C1 segment of cervical spinal cord (tissue), 14 donors: ENCODE measurements around the gene SLC66A2.

Experiments
- DNase-seq, 14 donors: peaks; one replicate each; lab custom pipeline; 2025; lab: John Stamatoyannopoulos, UW

The SLC66A2 gene

GRCh38 chr18:79938196-79938595 lies 13.3 kb downstream of the SLC66A2 start:
- no peak for DNase-seq

DNA sequence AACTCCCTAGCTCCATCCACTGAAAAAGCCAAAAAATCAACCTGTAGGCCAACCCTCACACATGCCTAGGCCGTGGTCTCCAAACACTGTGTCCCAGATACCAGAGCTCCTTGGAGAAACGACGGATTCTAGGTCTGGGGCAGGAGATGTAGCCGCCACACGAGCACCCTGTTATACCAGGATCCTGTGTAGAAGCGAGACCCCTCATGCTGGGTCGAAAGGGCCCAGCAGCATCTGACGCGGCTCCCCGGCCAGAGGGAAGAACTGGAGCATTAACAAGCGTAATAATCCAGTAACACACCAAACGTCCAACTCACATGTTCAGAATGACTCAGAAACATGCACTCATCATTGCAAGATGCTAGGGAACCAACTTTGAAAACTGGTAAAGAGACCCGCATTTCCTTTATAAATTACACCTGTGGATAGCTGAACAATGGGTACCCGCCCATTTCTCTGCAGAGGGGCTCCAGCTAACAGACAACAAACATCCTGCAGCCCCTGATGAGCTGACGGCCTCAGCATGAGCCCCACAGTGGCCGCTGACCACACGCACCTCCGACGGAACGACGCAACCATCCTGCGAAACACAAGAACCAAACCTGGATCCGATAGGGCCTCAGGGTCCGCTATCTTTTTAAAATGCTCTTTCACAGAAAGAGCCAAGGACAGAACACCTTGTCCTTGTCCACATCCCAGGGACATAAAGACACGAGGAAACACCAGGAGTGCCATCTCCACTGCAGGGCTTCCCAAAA lies 14.2 kb downstream of the SLC66A2 start:
- no peak for DNase-seq

GRCh38 chr18:79936641-79937040 lies 14.8 kb downstream of the SLC66A2 start:
- no peak for DNase-seq

DNA sequence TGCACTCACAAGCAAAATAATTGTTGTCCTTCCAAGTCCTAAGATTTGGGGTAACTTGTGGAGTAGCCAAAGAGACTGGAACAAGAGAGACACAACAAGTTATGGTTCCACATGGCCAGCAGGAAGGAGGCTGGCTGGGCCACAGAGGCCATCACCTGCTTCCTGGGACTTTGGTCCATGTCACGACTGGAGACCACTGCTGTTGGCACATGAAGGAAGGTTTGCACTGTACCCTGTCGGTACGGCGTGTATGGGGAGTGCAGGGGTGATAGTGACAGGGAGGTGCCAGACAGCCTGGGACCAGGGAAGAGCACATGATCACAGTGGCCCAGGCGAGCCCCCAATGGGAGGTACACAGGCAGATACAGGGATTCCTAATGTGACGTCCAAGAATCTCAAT lies 15.5 kb downstream of the SLC66A2 start:
- no peak for DNase-seq

DNA sequence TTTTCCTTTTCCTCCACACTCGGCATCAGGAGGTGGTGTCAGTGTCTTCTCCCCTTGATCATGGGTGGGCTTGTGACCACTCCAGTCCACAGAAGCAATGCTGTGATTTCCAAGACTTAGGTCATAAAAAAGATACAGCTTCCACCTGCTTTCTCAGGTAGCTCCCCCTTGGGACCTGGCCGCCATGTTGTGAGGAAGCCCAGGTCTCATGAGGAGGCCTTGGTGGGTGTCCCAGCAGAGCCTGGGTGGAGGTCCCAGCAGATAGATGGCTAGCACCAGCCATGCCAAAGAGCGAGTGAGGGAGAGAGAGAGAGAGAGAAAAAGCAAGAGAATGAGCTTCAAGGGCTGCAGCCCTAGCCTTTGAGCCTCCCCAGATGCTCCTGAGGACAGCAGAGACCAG lies 16.0 kb downstream of the SLC66A2 start:
- no peak for DNase-seq

DNA sequence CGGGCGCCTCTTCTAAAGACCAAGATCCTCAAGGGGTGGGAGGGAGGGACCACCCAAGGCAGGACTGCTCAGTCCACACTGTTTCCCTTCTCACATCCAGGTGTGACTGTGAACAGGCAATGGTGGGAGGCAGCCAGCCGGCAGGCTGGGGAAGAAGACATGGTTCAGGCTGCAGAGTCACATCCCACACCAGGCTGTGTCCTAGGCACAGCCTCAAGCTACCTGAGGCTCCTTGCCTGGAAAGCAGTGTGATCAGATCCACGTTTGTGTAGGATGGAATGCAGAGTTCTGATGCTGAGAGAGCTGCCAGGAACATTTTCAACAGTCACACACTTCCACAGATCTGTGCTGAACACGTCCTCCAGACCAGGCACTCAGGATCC lies 16.4 kb downstream of the SLC66A2 start:
- DNase-seq, result no peak

DNA sequence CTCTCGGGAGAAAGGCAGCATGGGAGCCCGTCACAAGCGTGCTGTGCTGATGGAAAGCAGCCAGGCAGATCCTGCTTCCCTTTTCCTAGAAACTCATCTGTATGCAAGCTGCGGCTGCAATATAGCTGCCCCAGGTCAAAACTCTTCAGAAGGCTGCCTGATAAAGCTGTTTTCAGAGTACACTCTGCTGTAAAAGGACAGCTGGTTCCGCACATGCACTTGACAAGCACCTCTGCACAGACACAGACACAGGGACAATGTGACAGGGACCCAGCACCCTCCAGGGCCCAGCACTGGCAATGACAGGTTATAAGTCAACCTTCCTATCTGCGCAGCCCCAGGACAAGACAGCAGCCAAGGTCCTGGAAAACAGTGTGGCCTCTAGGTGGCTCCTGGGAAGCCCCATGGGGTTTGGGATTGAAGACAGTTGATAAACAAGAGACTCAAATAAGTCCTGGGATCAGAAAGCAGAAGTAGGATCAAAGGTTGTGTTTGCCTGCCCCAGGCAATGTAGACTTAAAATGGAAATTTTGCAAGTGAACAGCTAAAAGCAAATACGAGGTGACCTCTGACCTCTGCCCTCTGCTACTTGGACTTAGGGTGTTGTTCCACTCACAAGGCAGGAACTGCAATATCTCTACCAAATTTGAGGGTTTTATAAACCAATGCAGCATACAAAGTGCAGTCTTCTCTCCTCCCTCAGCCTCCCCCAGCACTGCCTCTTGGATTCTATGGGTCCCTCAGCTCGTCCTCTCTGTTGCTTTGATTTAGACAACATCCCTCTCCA lies 16.9 kb downstream of the SLC66A2 start:
- no peak for DNase-seq

- no peak for DNase-seq
Observed at GRCh38 chr18:79933765-79934164, 17.7 kb downstream of the SLC66A2 start.

GRCh38 chr18:79932907-79933306 lies 18.5 kb downstream of the SLC66A2 start:
- DNase-seq, result no peak

DNA sequence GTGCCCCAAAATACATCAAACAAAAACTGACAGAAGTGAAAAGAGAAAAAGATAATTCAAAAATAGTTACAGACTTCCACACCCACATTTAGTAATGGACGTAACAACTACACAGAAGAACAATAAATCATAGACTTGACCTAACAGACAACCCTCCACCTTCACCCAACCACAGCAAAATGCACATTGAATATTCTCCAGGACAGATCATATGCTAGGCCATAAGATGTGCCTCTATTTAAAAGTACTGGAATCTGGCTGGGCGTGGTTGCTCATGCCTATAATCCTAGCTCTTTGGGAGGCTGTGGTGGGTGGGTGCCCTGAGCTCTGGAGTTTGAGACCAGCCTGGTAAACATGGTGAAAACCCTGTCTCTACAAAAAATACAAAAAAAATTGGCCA lies 20.0 kb downstream of the SLC66A2 start:
- no peak for DNase-seq

GRCh38 chr18:79930020-79930642 lies 21.3 kb downstream of the SLC66A2 start:
- no peak for DNase-seq

DNA sequence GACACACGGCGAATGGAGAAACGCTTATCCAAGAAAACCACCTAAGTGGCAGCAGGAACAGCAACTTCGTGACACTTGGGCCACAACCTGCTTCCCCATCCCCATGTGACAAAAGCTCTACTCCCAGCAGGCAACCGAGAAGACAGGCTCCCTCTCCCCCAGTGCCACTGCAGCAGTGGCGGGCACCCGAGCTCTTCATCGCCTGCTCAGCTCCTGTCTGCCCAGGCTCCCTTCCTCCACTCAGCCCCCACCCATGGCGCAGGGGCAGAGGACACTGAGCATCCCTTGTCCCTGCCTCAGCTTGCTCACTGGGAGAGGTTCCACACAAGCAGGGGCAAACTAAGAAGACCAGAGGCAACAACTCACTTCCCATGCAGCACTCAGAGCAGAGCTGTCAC lies 22.9 kb downstream of the SLC66A2 start:
- DNase-seq, result no peak

- no peak for DNase-seq
Observed at GRCh38 chr18:79927607-79928562, 23.6 kb downstream of the SLC66A2 start.

DNA sequence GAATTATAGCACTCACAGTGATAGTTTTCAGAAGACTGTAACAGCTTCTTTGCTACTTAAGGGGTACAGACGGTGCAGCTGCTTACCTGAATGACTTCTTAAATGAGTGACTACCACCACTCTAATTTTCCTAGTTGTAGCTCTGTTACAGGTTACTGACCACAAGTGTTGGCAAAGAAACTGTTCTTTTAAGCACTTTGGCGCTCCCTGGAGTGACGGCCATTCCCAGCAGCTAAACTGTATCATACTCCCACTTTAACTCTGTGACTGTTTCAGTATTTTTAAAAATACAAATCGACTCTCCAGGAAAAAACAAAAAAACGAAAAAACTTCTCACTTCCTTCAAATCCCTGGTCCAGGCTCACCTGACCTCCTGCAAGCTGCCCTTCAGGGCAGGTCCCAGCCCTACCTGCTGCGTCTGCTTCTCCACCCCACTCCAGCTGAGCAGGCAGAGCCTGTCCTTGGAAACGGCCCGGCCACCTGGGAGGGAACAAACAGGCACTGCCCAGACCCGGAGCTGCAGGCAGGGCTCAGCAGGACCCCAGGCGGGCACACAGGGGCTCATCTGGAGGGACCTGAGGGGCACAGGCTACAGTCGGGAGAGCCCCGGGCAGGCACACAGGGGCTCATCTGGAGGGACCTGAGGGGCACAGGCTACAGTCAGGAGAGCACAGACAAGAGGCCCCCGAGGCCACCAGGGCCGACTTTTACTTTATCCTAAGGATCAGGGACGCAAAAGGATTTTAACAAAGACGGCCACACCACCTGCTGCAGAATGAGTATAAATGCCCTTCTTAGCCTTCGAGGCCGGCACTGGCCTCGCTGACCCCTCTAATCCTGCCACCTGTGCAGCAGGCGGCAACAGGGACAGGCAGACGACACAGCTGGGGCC lies 24.5 kb downstream of the SLC66A2 start:
- no peak for DNase-seq

DNA sequence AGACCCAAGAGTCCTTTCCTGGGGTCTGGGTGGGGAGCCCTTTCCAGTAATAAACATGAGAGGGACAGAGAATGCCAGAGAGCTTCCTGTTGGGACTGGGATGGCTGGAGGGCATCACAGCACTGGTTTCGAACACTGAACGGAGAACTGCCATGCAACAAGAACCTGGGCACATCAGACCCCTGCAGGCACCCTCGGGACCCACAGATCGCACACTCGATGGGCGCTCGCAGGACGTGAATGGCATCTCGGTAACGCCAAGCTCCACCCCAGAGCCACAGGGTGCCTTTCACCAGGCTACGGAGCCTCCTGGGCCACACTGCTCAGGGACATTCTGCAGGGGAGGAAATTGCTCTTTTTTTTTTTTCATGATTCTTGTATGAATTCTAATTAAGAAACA lies 25.1 kb downstream of the SLC66A2 start:
- DNase-seq, result no peak

- DNase-seq, result peak in 6 of 14 donors; percentile 16 to 87 (median 40)
Observed at GRCh38 chr18:79924814-79925731, 26.4 kb downstream of the SLC66A2 start.

GRCh38 chr18:79923896-79924585 lies 27.4 kb downstream of the SLC66A2 start:
- no peak for DNase-seq

- no peak for DNase-seq
Observed at GRCh38 chr18:79922971-79923411, 28.5 kb downstream of the SLC66A2 start.
